SK-N-SH treated with all-trans-retinoic acid at 6 μM for 48 hours (cell line): ENCODE data around the gene DDHD1.
"Not testable (repeated sequence)": the region's sequence is repeated elsewhere in the genome, so short reads cannot be mapped to it uniquely, and the experiment has no call there.

Experiments used
- ATAC-seq: fragments of 200-7000 bp; cut with Tn5 transposase; 3 replicates; pipeline ENCODE4 v1.9.1; 2020; ENCODE audit warnings: mild to moderate bottlenecking, moderate library complexity
- BACH2 ChIP-seq: fragments of 250-450 bp; sonication (Bioruptor Pico); IDR thresholded peaks from 2 replicates; pipeline ENCODE4 v1.9.0; 2021; ENCODE audit warnings: mild to moderate bottlenecking, borderline replicate concordance
- CSDC2 ChIP-seq: fragments of 250-450 bp; sonication (Bioruptor Pico); IDR thresholded peaks from 2 replicates; pipeline ENCODE4 v1.5.0; 2020; ENCODE audit warnings: mild to moderate bottlenecking, moderate library complexity
- CSRNP3 ChIP-seq: fragments of 250-450 bp; sonication (Bioruptor Pico); IDR thresholded peaks from 2 replicates; pipeline ENCODE4 v1.5.1; 2021; ENCODE audit warnings: mild to moderate bottlenecking, moderate library complexity
- ESRRG ChIP-seq: fragments of 250-450 bp; sonication (Bioruptor Pico); IDR thresholded peaks from 2 replicates; pipeline ENCODE4 v1.6.1; 2021; ENCODE audit warnings: mild to moderate bottlenecking
- GLIS3 ChIP-seq: fragments of 250-450 bp; sonication (Bioruptor Pico); IDR thresholded peaks from 2 replicates; pipeline ENCODE4 v1.5.0; 2020; ENCODE audit warnings: mild to moderate bottlenecking, moderate library complexity
- ISL1 ChIP-seq: fragments of 250-450 bp; sonication (Bioruptor Pico); IDR thresholded peaks from 2 replicates; pipeline ENCODE4 v2.1.2; 2022; ENCODE audit warnings: mild to moderate bottlenecking, moderate library complexity
- OSR1 ChIP-seq: fragments of 250-450 bp; sonication (Bioruptor Pico); IDR thresholded peaks from 2 replicates; pipeline ENCODE4 v1.8.0; 2022; ENCODE audit warnings: moderate library complexity, mild to moderate bottlenecking, inconsistent platforms
- POU6F1 ChIP-seq: fragments of 250-450 bp; sonication (Bioruptor Pico); IDR thresholded peaks from 2 replicates; pipeline ENCODE4 v1.8.0; 2021; ENCODE audit warnings: low read depth, mild to moderate bottlenecking, moderate library complexity, borderline replicate concordance
- RARB ChIP-seq: fragments of 250-450 bp; sonication (Bioruptor Pico); IDR thresholded peaks from 2 replicates; pipeline ENCODE4 v1.8.0; 2021; ENCODE audit warnings: mild to moderate bottlenecking, moderate library complexity
- SNAI2 ChIP-seq: fragments of 250-450 bp; sonication (Bioruptor Pico); IDR thresholded peaks from 2 replicates; pipeline ENCODE4 v1.5.0; 2020; ENCODE audit warnings: mild to moderate bottlenecking, moderate library complexity
- TCF4 ChIP-seq: fragments of 250-450 bp; sonication (Bioruptor Pico); IDR thresholded peaks from 2 replicates; pipeline ENCODE4 v1.8.0; 2021; ENCODE audit warnings: mild to moderate bottlenecking, moderate library complexity, borderline replicate concordance
- TOX ChIP-seq: fragments of 250-450 bp; sonication (Bioruptor Pico); IDR thresholded peaks from 2 replicates; pipeline ENCODE4 v1.8.0; 2021; ENCODE audit warnings: mild to moderate bottlenecking, moderate library complexity, borderline replicate concordance
- ZC3H10 ChIP-seq: fragments of 250-450 bp; sonication (Bioruptor Pico); IDR thresholded peaks from 2 replicates; pipeline ENCODE4 v1.5.1; 2021; ENCODE audit warnings: mild to moderate bottlenecking, moderate library complexity
- ZFP3 ChIP-seq: fragments of 250-450 bp; sonication (Bioruptor Pico); IDR thresholded peaks from 2 replicates; pipeline ENCODE4 v1.5.0; 2020; ENCODE audit warnings: mild to moderate bottlenecking, moderate library complexity
- ZFP30 ChIP-seq: fragments of 450-650 bp; formaldehyde crosslinking; IDR thresholded peaks from 2 replicates; pipeline ENCODE4 v1.5.0; 2022; ENCODE audit warnings: mild to moderate bottlenecking, moderate library complexity
- ZNF565 ChIP-seq: fragments of 450-650 bp; formaldehyde crosslinking; conservative IDR thresholded peaks from 2 replicates; pipeline ENCODE4 v1.5.0; 2020; ENCODE audit warnings: low read depth, mild to moderate bottlenecking, moderate library complexity
- ZNF8 ChIP-seq: fragments of 450-650 bp; formaldehyde crosslinking; IDR thresholded peaks from 2 replicates; pipeline ENCODE4 v1.5.0; 2020; ENCODE audit warnings: mild to moderate bottlenecking, moderate library complexity
- TF ChIP-seq, protein P1 (sequence below): fragments of 250-450 bp; sonication (Bioruptor Pico); IDR thresholded peaks from 2 replicates; pipeline ENCODE4 v1.5.1; 2020; ENCODE audit warnings: low read depth, mild to moderate bottlenecking, moderate library complexity
- TF ChIP-seq, protein P2 (sequence below): fragments of 250-450 bp; sonication (Bioruptor Pico); IDR thresholded peaks from 2 replicates; pipeline ENCODE4 v1.5.0; 2020; ENCODE audit warnings: mild to moderate bottlenecking, moderate library complexity

DDHD1 gene

GRCh38 chr14:53093206-53093605 is 59.9 kb downstream of the DDHD1 start:
- ATAC-seq: no peak
- no peak for TF ChIP-seq TCF4 (CRISPR knock-in tag)
- TF ChIP-seq CSRNP3 (CRISPR knock-in tag): no peak
- TF ChIP-seq POU6F1 (CRISPR knock-in tag): no peak
- TF ChIP-seq GLIS3 (CRISPR knock-in tag): no peak
- TF ChIP-seq ZC3H10 (CRISPR knock-in tag): no peak
- no peak for TF ChIP-seq BACH2 (CRISPR knock-in tag)
- TF ChIP-seq CSDC2: no peak
- no peak for TF ChIP-seq ZNF565 (CRISPR knock-in tag)
- TF ChIP-seq, protein P1, sequence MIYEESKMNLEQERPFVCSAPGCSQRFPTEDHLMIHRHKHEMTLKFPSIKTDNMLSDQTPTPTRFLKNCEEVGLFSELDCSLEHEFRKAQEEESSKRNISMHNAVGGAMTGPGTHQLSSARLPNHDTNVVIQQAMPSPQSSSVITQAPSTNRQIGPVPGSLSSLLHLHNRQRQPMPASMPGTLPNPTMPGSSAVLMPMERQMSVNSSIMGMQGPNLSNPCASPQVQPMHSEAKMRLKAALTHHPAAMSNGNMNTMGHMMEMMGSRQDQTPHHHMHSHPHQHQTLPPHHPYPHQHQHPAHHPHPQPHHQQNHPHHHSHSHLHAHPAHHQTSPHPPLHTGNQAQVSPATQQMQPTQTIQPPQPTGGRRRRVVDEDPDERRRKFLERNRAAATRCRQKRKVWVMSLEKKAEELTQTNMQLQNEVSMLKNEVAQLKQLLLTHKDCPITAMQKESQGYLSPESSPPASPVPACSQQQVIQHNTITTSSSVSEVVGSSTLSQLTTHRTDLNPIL (CRISPR knock-in tag): no peak
- TF ChIP-seq ZFP30: no peak
- TF ChIP-seq ISL1 (CRISPR knock-in tag): no peak
- TF ChIP-seq TOX (CRISPR knock-in tag): no peak
- TF ChIP-seq, protein P2, sequence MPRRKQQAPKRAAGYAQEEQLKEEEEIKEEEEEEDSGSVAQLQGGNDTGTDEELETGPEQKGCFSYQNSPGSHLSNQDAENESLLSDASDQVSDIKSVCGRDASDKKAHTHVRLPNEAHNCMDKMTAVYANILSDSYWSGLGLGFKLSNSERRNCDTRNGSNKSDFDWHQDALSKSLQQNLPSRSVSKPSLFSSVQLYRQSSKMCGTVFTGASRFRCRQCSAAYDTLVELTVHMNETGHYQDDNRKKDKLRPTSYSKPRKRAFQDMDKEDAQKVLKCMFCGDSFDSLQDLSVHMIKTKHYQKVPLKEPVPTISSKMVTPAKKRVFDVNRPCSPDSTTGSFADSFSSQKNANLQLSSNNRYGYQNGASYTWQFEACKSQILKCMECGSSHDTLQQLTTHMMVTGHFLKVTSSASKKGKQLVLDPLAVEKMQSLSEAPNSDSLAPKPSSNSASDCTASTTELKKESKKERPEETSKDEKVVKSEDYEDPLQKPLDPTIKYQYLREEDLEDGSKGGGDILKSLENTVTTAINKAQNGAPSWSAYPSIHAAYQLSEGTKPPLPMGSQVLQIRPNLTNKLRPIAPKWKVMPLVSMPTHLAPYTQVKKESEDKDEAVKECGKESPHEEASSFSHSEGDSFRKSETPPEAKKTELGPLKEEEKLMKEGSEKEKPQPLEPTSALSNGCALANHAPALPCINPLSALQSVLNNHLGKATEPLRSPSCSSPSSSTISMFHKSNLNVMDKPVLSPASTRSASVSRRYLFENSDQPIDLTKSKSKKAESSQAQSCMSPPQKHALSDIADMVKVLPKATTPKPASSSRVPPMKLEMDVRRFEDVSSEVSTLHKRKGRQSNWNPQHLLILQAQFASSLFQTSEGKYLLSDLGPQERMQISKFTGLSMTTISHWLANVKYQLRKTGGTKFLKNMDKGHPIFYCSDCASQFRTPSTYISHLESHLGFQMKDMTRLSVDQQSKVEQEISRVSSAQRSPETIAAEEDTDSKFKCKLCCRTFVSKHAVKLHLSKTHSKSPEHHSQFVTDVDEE (CRISPR knock-in tag): no peak
- no peak for TF ChIP-seq OSR1 (CRISPR knock-in tag)
- no peak for TF ChIP-seq ZNF8 (CRISPR knock-in tag)

DNA sequence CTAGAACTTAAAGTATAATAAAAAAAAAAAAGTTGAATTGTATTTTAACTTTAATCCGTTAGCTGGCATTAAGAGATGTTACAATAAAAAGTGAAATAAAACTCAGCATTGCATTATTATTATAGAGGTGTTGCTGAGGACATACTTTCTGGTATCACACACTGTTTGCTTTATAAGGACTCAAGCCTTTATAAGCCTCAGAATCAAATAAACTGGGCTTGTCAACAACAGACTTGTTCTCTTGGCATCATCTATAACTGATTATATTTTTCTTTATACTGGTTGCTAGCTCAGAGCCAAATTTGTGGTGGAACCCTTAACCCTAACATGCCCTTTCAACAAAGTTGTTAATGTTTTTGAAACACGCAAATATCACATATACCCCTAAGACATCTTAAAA is 62.3 kb downstream of the DDHD1 start:
- no peak for ATAC-seq
- no peak for TF ChIP-seq SNAI2 (CRISPR knock-in tag)
- TF ChIP-seq ZC3H10 (CRISPR knock-in tag): no peak
- TF ChIP-seq, protein P1 (CRISPR knock-in tag): no peak
- no peak for TF ChIP-seq ZFP3 (CRISPR knock-in tag)

DNA sequence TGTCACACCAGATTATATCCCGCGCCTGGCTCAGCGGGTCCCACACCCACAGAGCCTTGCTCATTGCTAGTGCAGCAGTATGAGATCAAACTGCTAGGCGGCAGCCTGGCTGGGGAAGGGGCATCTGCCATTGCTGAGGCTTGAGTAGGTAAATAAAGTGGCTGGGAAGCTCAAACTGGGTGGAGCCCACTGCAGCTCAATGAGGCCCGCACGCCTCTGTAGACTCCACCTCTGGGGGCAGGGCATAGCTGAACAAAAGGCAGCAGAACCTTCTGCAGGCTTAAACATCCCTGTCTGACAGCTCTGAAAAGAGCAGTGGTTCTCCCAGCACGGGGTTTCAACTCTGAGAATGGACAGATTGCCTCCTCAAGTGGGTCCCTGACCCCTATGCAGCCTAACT is 68.2 kb downstream of the DDHD1 start:
- not testable (repeated sequence) for ATAC-seq

DNA sequence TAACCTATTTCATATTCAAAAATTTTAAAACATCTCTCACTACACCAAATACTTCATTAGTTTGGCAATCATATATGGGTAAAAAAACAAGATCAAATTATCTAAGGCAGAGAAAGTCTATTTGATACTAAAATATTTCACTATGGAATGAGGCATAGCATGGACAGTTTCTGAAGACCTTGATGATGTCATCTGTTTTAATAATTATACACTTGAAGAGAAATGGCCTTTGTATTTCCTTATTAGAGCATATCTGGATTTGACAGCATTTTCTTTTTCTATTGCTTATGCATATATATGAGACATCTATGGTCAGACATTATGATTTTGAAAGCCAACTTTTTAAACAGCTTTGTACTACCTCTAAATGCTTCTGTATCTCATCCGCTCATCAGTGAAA is 88.6 kb downstream of the DDHD1 start:
- ATAC-seq: no peak
- no peak for TF ChIP-seq ZC3H10 (CRISPR knock-in tag)
- no peak for TF ChIP-seq TOX (CRISPR knock-in tag)
- no peak for TF ChIP-seq SNAI2 (CRISPR knock-in tag)
- TF ChIP-seq, protein P1 (CRISPR knock-in tag): no peak
- no peak for TF ChIP-seq GLIS3 (CRISPR knock-in tag)
- TF ChIP-seq ZFP3 (CRISPR knock-in tag): no peak
- TF ChIP-seq ISL1 (CRISPR knock-in tag): no peak
- TF ChIP-seq ZNF8 (CRISPR knock-in tag): no peak
- TF ChIP-seq RARB: no peak
- no peak for TF ChIP-seq ESRRG (CRISPR knock-in tag)
- TF ChIP-seq POU6F1 (CRISPR knock-in tag): no peak
